ENCODE data around the gene TEX2. TPM values are rescaled to one million over a fixed set of nuclear protein-coding genes. Genes with fewer than 3 reads are reported as not detected.

TEX2 gene
- total RNA-seq, 1 experiment from 2014 or later: 27.9 TPM

GRCh38 chr17:64252831-64253230 lies 10.2 kb downstream of the TEX2 start:
- no peaks in the 10 kb centered on the region for H3K4me1 ChIP-seq (replicated peaks; ENCODE audit: insufficient read depth)
- H3K9me3 ChIP-seq (ENCODE audit: insufficient read depth, low read depth): no peaks in the 10 kb centered on the region
- no peak for DNase-seq
- H3K27me3 ChIP-seq (ENCODE audit: insufficient read depth, low read depth): no peaks in the 10 kb centered on the region
- H3K79me2 ChIP-seq (ENCODE audit: low read depth): 0 out of 2 replicates have a peak, but pooled peaks cover 19% of the 10 kb centered on the region
- H3K36me3 ChIP-seq (ENCODE audit: low read depth): no peaks in the 10 kb centered on the region
- H4K20me1 ChIP-seq (ENCODE audit: insufficient read depth): 0 out of 2 replicates have a peak, but pooled peaks cover 4% of the 10 kb centered on the region
- ChIA-PET CTCF (no interaction called here), POLR2A (ENCODE audit: unreplicated experiment) (no interaction called here)
- no peak overlapping the region for H3K4me3 ChIP-seq
- no peak overlapping the region for H3K4me2 ChIP-seq
- intact Hi-C loops (cut with micrococcal nuclease; ENCODE audit: unreplicated experiment): no loop called here
- H3F3A ChIP-seq (ENCODE audit: insufficient read depth, low read depth): no peaks in the 10 kb centered on the region
- no peak for TF ChIP-seq EZH2 (IDR thresholded peaks at IDR 0.05; ENCODE audit: low read depth)
- TF ChIP-seq CTCF (conservative IDR thresholded peaks at IDR 0.05): no peak
- H3K27ac ChIP-seq: no peak overlapping the region
- no TSS peak for BruUV-seq (replicated peaks)
- no peaks in the 10 kb centered on the region for H3K9me2 ChIP-seq (ENCODE audit: insufficient read depth)
- no peak overlapping the region for H2AFZ ChIP-seq

GRCh38 chr17:64250233-64250835 lies 12.7 kb downstream of the TEX2 start:
- H3K4me3 ChIP-seq: no peak overlapping the region
- H3K79me2 ChIP-seq (ENCODE audit: low read depth): 0 out of 2 replicates have a peak, but pooled peaks cover 7% of the 10 kb centered on the region
- ChIA-PET POLR2A (ENCODE audit: unreplicated experiment) (no interaction called here), CTCF (interaction anchor here (0.6 kb wide), 1 partner anchor 29 kb away, joined by 3 read pairs; no protein-coding TSS in a partner anchor)
- no peak for DNase-seq
- H3K9me2 ChIP-seq (ENCODE audit: insufficient read depth): no peaks in the 10 kb centered on the region
- H4K20me1 ChIP-seq (ENCODE audit: insufficient read depth): 0 out of 2 replicates have a peak, but pooled peaks cover 4% of the 10 kb centered on the region
- no peaks in the 10 kb centered on the region for H3K4me1 ChIP-seq (replicated peaks; ENCODE audit: insufficient read depth)
- H3K27me3 ChIP-seq (ENCODE audit: insufficient read depth, low read depth): no peaks in the 10 kb centered on the region
- intact Hi-C loops (cut with micrococcal nuclease; ENCODE audit: unreplicated experiment): no loop called here
- H2AFZ ChIP-seq: no peak overlapping the region
- no peak overlapping the region for H3K27ac ChIP-seq
- no TSS peak for BruUV-seq (replicated peaks)
- no peaks in the 10 kb centered on the region for H3K36me3 ChIP-seq (ENCODE audit: low read depth)
- no peak overlapping the region for H3K4me2 ChIP-seq
- no peak for TF ChIP-seq CTCF (conservative IDR thresholded peaks at IDR 0.05)
- TF ChIP-seq EZH2 (IDR thresholded peaks at IDR 0.05; ENCODE audit: low read depth): no peak
- H3K9me3 ChIP-seq (ENCODE audit: insufficient read depth, low read depth): no peaks in the 10 kb centered on the region
- H3F3A ChIP-seq (ENCODE audit: insufficient read depth, low read depth): no peaks in the 10 kb centered on the region

- CTCF ChIA-PET: no interaction called here
Measured at GRCh38 chr17:64247836-64248235, 15.2 kb downstream of the TEX2 start.

More at GRCh38 chr17:64247836-64248235, 15.2 kb downstream of the TEX2 start:
- BruUV-seq (replicated peaks): no TSS peak
- DNase-seq: no peak
- Histone ChIP-seq H3K36me3 (ENCODE audit: low read depth) (no peaks in the 10 kb centered on the region), H3K27me3 (ENCODE audit: insufficient read depth, low read depth) (no peaks in the 10 kb centered on the region), H3K9me3 (ENCODE audit: insufficient read depth, low read depth) (no peaks in the 10 kb centered on the region), H2AFZ (no peak overlapping the region), H4K20me1 (ENCODE audit: insufficient read depth) (no peaks in the 10 kb centered on the region), H3K79me2 (ENCODE audit: low read depth) (0 out of 2 replicates have a peak, but pooled peaks cover 7% of the 10 kb centered on the region), H3K4me1 (replicated peaks; ENCODE audit: insufficient read depth) (no peaks in the 10 kb centered on the region), H3K27ac (no peak overlapping the region), H3K4me3 (no peak overlapping the region), H3F3A (ENCODE audit: insufficient read depth, low read depth) (no peaks in the 10 kb centered on the region), H3K4me2 (no peak overlapping the region), H3K9me2 (ENCODE audit: insufficient read depth) (no peaks in the 10 kb centered on the region)
- intact Hi-C loops (cut with micrococcal nuclease; ENCODE audit: unreplicated experiment): loop anchor here (2.0 kb wide), 1 partner anchor 15 kb away; the partner anchor contains the start of gene TEX2
- POLR2A ChIA-PET (ENCODE audit: unreplicated experiment): interaction anchor here (0.6 to 0.7 kb wide), 2 partner anchors 285 to 312 kb away, joined by 3 to 4 read pairs; no protein-coding TSS in a partner anchor
- TF ChIP-seq EZH2 (IDR thresholded peaks at IDR 0.05; ENCODE audit: low read depth): no peak
- TF ChIP-seq CTCF (conservative IDR thresholded peaks at IDR 0.05): no peak

Data from PC-9 (cell line).